Small intestine (tissue), 7 donors: ENCODE data around the gene GALNT13. TPM values are rescaled to one million over a fixed set of nuclear protein-coding genes. Genes with fewer than 3 reads are reported as not detected.

Experiments used
- DNase-seq, 2 donors: peaks; one replicate each; pipeline versions ENCODE4 v3.0.0 to v3.0.0-alpha.2; 2013
- FAIRE-seq: peaks from 2 replicates; lab custom pipeline; 2012; peaks lifted over from hg19 to GRCh38; lab: Jason Lieb, UNC
- H3K27ac ChIP-seq, 3 donors: one replicate each; pipeline ENCODE4 v1.5.1; 2013; ENCODE audit warnings: low read length in 2 of 3, mild to moderate bottlenecking in 2 of 3, control low read depth in 1 of 3, inconsistent platforms in 1 of 3, low read depth in 1 of 3, moderate library complexity in 1 of 3
- H3K27me3 ChIP-seq, 3 donors: one replicate each; pipeline ENCODE4 v1.6.1; 2013; ENCODE audit warnings: low read length in 3 of 3, inconsistent platforms in 1 of 3; ENCODE audit not compliant: control insufficient read depth in 3 of 3, insufficient read depth in 3 of 3
- H3K36me3 ChIP-seq, 3 donors: one replicate each; pipeline ENCODE4 v1.6.1; 2013; ENCODE audit warnings: low read length in 3 of 3, inconsistent platforms in 1 of 3, low read depth in 1 of 3, mild to moderate bottlenecking in 1 of 3, moderate library complexity in 1 of 3; ENCODE audit not compliant: control insufficient read depth in 3 of 3, insufficient read depth in 2 of 3
- H3K4me1 ChIP-seq, 3 donors: one replicate each; pipeline ENCODE4 v1.6.1; 2013; ENCODE audit warnings: low read length in 2 of 3, inconsistent platforms in 1 of 3, low read depth in 1 of 3, mild to moderate bottlenecking in 1 of 3, moderate library complexity in 1 of 3; ENCODE audit not compliant: control insufficient read depth in 3 of 3, insufficient read depth in 2 of 3
- H3K4me3 ChIP-seq, 3 donors: one replicate each; pipeline ENCODE4 v1.5.1; 2013; ENCODE audit warnings: low read length in 3 of 3, control low read depth in 1 of 3, inconsistent platforms in 1 of 3, low read depth in 1 of 3, mild to moderate bottlenecking in 1 of 3, moderate library complexity in 1 of 3
- H3K9me3 ChIP-seq, 2 donors: one replicate each; pipeline ENCODE4 v1.6.1; 2013; ENCODE audit warnings: low read depth in 1 of 2, low read length in 1 of 2; ENCODE audit not compliant: control insufficient read depth in 2 of 2, insufficient read depth in 1 of 2
- WGBS, 3 donors: extraction: QIAGEN DNeasy Blood & Tissue Kit; methylation state at CpG; one replicate each; pipeline ENCODE4 v1.1.7; 2013; 5-methylcytosine and 5-hydroxymethylcytosine counted together
- polyA plus RNA-seq, 4 donors: library from polyadenylated mRNA; stranded (reverse) in 3 of 4; unstranded in 1 of 4; fragments of 200-250 nt in 3 of 4; fragments of 120-200 nt in 1 of 4; gene quantifications; one replicate each; pipeline versions ENCODE4 v1.2.1 to v1.2.3, GENCODE V29; 2013
- donor health status: healthy with polysubstance abuse.
- donor health status: control.
- donor health status: control.
- donor health status: Bipolar disorder and iron deficiency.
- donor health status: healthy.

The GALNT13 gene
- polyA plus RNA-seq, 4 donors = 0.21 to 4.7 TPM; not detected in 2

GRCh38 chr2:154226931-154227330, 355.2 kb downstream of the GALNT13 start:
- H3K36me3 ChIP-seq = no peaks in the 10 kb centered on the region
- H3K9me3 ChIP-seq = no peaks in the 10 kb centered on the region
- FAIRE-seq (no peak), DNase-seq (no peak)
- WGBS, 3 donors = 68 to 81% (median 78%) methylated on average over 2 of the region's 2 CpGs
- H3K4me3 ChIP-seq = no peak overlapping the region
- no peaks in the 10 kb centered on the region for H3K27me3 ChIP-seq
- H3K27ac ChIP-seq = no peak overlapping the region
- peaks cover 0 to 18% (median 4%) of the 10 kb centered on the region in 3 donors for H3K4me1 ChIP-seq

GRCh38 chr2:154228566-154229280, 357.0 kb downstream of the GALNT13 start:
- H3K9me3 ChIP-seq = no peaks in the 10 kb centered on the region
- peaks cover 0 to 23% (median 6%) of the 10 kb centered on the region in 3 donors for H3K4me1 ChIP-seq
- WGBS, 3 donors = 76 to 94% (median 78%) methylated on average over 3 of the region's 3 CpGs
- H3K27me3 ChIP-seq = no peaks in the 10 kb centered on the region
- no peak overlapping the region for H3K27ac ChIP-seq
- H3K4me3 ChIP-seq = no peak overlapping the region
- no peaks in the 10 kb centered on the region for H3K36me3 ChIP-seq
- FAIRE-seq = no peak
- no peak for DNase-seq

- Histone ChIP-seq H3K4me1 (peaks cover 0 to 25% (median 6%) of the 10 kb centered on the region in 3 donors), H3K9me3 (no peaks in the 10 kb centered on the region), H3K27ac (peak overlapping the region in 1 of 3 donors; percentile 14), H3K27me3 (no peaks in the 10 kb centered on the region), H3K36me3 (no peaks in the 10 kb centered on the region), H3K4me3 (no peak overlapping the region)
- FAIRE-seq (no peak), DNase-seq (peak; percentile 62 to 79)
These were observed 358.2 kb downstream of the GALNT13 start for GRCh38 chr2:154229966-154230365.

- DNase-seq (peak in 1 of 2 donors; percentile 4), FAIRE-seq (no peak)
- 16 to 32% (median 31%) methylated on average over 1 of the region's 1 CpG for WGBS, 3 donors
These were observed 359.3 kb downstream of the GALNT13 start for GRCh38 chr2:154231021-154231420.

GRCh38 chr2:154233231-154233630, 361.5 kb downstream of the GALNT13 start:
- WGBS, 3 donors = 7 to 45% (median 17%) methylated on average over 2 of the region's 2 CpGs

More at GRCh38 chr2:154231021-154231420, 359.3 kb downstream of the GALNT13 start:
- no peaks in the 10 kb centered on the region for H3K27me3 ChIP-seq
- H3K4me3 ChIP-seq = no peak overlapping the region
- no peaks in the 10 kb centered on the region for H3K9me3 ChIP-seq
- H3K27ac ChIP-seq = peak overlapping the region in 1 of 3 donors; percentile 49
- H3K4me1 ChIP-seq = peaks cover 0 to 25% (median 6%) of the 10 kb centered on the region in 3 donors
- H3K36me3 ChIP-seq = no peaks in the 10 kb centered on the region

GRCh38 chr2:154238252-154238651, 366.5 kb downstream of the GALNT13 start:
- Histone ChIP-seq H3K27me3 (no peaks in the 10 kb centered on the region), H3K36me3 (no peaks in the 10 kb centered on the region), H3K4me3 (no peak overlapping the region), H3K9me3 (no peaks in the 10 kb centered on the region), H3K4me1 (peaks cover 0 to 4% (median 2%) of the 10 kb centered on the region in 3 donors), H3K27ac (no peak overlapping the region)
- FAIRE-seq (no peak), DNase-seq (no peak)
- WGBS, 3 donors = 60 to 76% (median 70%) methylated on average over 1 of the region's 1 CpG

More at GRCh38 chr2:154233231-154233630, 361.5 kb downstream of the GALNT13 start:
- H3K4me1 ChIP-seq = peaks cover 0 to 25% (median 6%) of the 10 kb centered on the region in 3 donors
- no peaks in the 10 kb centered on the region for H3K9me3 ChIP-seq
- FAIRE-seq = no peak
- H3K27me3 ChIP-seq = no peaks in the 10 kb centered on the region
- H3K4me3 ChIP-seq = no peak overlapping the region
- no peak overlapping the region for H3K27ac ChIP-seq
- H3K36me3 ChIP-seq = no peaks in the 10 kb centered on the region
- peak; percentile 54 to 79 for DNase-seq

- Histone ChIP-seq H3K4me3 (no peak overlapping the region), H3K4me1 (no peaks in the 10 kb centered on the region), H3K27ac (no peak overlapping the region), H3K9me3 (no peaks in the 10 kb centered on the region), H3K27me3 (no peaks in the 10 kb centered on the region), H3K36me3 (no peaks in the 10 kb centered on the region)
- DNase-seq = no peak
- 90 to 96% (median 94%) methylated on average over 8 of the region's 8 CpGs for WGBS, 3 donors
- FAIRE-seq = no peak
These were observed 368.6 kb downstream of the GALNT13 start for GRCh38 chr2:154240316-154240715.

- Histone ChIP-seq H3K4me1 (no peaks in the 10 kb centered on the region), H3K9me3 (no peaks in the 10 kb centered on the region), H3K4me3 (no peak overlapping the region), H3K27ac (no peak overlapping the region), H3K27me3 (no peaks in the 10 kb centered on the region), H3K36me3 (no peaks in the 10 kb centered on the region)
- FAIRE-seq (no peak), DNase-seq (no peak)
- 80 to 88% (median 82%) methylated on average over 10 to 12 of the region's 12 CpGs for WGBS, 3 donors
These were observed 369.2 kb downstream of the GALNT13 start for GRCh38 chr2:154240921-154241379.
